Cortex of kidney (tissue), 1 donor: ENCODE data around the gene LGALS7.

Source experiments
- DNase-seq: peaks from one replicate; lab custom pipeline; 2025; lab: John Stamatoyannopoulos, UW

LGALS7 gene

DNA sequence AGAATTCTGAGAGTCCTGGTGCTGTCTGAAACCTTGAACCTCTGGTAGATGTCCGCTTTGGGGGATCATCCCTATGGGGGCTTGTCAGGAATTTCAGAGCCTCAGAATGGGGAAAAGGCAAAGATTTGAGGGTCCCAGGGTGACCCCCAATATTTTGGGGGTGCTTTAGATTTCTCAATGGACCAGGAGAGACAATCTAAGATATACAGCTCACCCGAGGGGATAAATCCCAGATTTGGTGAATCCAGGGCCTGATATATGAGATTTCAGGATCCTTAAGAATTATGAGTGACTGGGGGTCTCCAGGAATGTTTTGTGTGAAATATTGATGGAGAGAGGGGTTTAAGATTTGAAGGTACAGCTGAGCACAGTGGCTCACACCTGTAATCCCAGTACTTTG, 32.4 kb downstream of the LGALS7 start:
- no peak for DNase-seq

DNA sequence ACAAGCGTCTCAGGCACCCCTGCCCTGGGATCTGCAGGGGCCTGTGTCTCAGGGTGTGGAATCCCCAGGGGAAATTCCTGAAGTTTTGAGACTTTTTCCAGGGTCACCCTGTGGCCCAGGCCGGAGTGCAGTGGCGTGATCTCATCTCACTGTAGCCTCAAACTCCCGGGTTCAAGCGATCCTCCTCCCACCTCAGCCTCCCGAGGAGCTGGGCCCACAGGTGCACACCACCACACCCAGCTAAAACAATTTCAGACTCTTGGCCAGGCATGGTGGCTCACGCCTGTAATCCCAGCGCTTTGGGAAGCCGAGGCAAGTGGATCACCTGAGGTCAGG, 33.1 kb downstream of the LGALS7 start:
- no peak for DNase-seq

DNA sequence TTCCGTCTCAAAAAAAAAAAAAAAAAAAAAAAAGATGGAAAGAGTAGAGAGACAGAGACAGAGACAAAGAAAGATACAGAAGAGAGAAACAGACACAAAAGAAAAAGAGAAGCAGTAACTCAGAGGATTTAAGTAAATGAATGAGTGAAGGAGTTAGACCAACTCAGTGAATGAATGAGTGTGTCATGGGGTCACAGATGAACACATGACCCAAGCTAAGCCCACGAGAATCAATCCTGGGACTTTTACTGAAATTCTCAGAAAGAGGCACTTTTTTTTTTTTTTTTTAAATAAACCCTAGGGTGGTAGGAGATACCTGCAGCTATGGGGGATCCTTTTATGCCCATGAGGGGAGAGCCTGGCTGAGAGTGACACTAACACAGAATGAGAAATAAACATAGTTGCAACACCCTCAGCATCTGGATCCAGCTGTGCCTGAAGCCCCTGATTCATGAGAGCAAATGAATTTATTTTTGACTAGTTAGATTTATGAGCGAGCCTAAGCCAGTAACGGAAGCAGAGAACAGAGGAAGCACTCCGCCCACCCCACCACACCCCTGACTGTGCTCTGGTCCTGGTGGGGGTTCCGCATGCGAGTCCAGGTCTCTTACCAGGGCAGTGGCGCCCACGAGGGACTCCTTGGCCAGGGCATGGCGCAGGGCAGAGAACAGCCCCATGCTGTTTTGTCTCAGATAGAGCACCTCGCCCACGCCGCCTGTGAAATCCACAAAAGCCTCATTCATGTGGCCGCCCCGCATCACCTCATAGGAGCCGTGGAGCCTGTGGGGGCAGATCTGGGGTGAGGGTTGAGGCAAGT, 33.7 kb downstream of the LGALS7 start:
- DNase-seq: no peak

DNA sequence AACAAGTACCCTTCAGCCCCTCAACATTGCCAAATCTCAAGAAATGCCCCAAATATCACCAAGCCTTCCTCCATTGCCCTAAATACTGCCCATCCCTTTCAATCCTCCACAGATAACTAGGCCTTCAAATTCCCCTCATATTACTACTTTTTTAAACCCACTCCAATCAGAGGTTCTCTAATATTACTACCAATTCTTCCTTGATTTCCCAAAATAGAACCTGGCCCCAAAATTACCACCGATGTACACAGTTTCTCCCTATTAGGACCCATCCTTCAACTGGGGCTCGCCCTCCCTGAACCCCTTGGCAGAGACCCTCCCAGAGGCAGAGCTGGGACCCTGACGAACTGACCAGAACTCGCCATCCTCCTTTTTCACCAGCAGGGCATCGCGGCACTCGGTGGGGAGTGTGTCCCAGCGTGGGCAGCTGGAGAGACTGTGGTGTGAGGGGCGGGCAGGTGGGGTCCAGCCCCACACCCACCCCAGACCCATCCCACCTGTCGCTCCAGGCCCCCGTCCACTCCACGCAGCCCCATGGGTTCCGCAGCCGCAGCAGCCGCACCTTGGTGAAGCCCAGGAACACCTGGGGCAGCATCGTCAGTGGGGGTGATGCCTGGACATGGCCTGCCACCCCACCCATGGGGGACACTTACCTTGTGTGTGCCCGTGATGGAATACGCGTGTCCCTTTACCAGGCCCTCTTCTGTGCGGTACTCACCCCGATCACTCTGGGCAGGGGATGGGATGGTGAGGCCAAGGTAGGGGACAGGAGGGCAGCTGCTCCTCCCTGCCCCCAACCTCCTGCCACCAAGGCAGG, 35.2 kb downstream of the LGALS7 start:
- no peak for DNase-seq

DNA sequence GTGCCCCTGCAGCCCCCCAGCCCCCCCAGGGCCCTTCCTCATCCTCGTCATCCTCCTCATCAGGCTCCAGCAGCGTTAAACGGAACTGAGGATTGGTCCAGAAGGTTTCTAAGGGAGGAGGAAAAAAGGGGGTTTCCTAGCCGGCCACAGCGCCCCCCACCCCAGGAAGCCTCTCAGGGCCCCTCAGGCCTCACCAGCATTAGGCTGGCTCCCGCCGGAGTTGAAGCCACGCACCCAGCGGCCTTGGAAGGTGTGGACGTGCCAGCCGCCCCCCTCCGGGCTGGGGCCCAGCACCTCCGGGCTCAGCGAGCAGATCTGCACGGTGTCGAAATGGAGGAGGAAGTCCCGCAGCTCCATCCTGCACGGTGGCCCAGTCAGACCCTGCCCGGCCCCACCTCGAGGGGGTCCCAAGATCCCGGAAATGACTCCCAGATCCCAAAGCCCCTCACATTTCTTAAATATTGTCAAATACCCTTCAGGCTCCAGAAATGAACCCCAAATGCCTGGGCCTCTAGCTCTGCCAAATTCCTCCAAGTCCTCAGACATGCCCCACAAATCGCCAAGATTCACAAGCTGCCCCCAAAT, 35.9 kb downstream of the LGALS7 start:
- no peak for DNase-seq

DNA sequence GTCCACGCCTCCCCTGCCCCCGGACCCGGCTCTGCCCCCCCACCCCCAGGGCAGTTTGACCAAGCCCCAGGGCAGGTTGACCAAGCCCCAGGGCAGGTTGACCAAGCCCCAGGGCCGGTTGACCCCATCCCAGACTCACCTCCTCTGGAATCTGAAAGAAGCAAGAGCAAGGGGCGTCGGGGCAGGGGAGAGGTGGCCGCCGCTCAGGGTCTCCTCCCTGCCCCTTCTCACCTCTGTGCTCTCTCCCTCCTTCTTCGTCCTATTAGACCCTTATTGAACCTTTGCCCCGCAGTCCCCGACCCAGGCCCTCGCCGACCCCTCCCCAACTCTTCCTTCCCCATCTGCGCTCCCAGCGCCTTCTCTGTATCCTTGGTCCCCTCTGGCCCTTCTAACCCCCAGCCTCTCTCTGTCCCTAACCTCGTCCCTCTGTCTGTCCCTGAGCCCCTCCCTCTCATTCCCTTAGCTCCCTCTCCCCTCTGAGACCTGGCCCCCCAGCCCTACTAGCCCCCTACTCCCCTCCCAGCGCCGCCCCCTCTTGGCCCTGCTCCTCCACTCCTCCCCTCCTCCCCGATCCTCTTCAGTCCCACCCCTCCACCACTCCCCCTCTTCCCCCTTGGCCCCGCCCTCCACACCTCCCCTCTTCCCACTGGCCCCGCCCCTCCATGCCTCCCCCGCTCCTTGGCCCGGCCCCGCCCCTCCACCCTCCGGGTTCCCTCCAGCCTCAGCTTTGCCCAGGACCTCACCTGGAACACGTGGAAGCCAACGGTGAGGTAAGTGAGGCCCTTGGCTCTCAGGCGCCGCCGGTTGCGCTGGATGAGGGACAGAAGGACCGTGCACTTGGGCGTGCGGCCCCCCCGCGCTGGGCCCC, 36.7 kb downstream of the LGALS7 start:
- no peak for DNase-seq

DNA sequence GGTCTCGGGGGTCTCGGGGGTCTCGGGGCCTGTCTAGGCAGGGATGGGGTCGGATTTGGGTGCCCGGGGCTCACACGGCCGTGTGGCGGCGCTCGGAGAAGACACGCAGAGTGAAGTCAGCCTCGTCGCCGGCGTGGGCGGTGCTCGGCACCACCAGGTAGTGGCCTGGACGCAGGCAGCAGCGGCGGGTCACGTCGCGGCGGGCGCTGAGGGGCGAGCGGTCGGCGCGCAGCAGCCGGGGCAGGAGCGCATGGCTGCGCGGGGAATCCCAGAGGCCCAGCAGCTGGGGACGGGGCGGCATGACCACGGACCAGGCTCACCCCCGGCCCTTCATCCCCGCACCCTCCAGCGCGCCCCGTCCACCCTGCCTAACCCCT, 37.3 kb downstream of the LGALS7 start:
- DNase-seq: no peak

DNA sequence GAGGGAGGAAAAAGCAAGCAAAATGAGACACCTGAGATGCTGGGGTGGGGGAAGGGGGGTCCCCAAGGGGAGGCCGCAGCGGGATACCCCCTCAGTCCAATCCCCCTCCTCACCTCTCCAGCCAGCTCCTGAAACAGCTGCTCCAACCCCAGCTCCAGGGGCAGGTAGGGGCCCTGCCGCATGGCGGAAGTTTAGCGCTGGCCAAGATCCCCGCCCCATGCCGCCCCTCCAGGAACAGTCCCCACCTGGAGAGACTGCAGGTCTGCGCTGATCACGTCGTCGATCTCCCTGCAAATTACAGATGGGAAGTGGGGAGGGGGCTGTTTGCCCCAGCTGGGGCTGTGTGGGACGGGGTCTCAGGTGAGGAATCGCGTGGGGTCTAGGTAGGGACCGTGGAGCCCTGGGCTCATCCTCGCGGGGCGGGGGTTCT, 38.0 kb downstream of the LGALS7 start:
- no peak for DNase-seq

DNA sequence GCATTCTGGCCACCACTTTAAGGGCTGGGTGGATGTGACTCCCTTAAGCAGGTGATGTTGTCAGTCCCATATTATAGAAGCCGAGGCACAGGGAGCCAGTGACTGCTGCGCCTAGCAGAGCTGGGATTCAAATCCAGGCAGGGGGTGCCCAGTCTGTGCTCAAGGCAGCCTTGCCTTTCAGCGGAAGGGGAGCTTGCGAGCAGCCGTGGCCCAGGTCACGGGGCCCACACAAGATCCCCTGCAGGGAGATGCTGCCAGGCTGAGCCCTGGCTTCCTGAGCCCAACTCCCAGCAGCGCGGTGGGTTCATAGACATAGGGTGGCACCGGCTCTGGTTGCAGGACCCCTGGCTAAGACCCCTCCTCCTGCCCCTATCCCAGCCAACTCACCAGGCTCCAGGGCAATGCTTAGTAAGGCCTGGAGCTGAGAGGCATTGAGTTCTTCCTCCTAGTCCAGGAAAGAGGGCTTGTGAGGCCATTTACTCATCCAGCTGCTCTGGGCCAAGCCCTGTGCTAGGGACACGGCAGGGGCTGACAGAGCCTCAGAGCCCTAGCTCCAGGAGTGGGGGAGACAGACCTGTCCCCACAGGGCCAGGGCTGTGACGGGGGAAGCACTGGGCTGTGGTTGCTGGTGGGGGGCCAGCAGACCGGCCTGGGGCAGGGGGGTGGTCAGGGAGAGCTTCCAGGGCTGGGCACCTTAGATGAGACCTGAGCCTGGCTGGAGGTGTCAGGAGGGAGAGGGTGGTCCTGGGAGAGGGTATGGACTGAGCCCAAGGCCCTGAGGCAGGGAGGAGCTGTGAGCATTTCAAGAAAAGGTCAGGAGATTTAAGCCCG, 38.7 kb downstream of the LGALS7 start:
- DNase-seq: no peak

DNA sequence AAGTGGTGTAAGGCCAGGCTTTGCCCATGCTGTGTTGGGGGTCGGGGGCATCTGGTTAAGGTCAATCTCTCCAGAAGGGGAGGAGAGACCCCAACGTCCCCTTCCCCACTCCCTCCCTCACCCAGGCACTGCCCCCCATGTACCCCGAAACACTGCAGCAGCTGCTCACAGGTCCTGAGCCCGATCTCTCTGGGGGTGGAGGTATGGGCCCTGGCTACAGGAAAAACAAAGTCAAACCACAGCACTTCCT, 39.2 kb downstream of the LGALS7 start:
- no peak for DNase-seq

DNA sequence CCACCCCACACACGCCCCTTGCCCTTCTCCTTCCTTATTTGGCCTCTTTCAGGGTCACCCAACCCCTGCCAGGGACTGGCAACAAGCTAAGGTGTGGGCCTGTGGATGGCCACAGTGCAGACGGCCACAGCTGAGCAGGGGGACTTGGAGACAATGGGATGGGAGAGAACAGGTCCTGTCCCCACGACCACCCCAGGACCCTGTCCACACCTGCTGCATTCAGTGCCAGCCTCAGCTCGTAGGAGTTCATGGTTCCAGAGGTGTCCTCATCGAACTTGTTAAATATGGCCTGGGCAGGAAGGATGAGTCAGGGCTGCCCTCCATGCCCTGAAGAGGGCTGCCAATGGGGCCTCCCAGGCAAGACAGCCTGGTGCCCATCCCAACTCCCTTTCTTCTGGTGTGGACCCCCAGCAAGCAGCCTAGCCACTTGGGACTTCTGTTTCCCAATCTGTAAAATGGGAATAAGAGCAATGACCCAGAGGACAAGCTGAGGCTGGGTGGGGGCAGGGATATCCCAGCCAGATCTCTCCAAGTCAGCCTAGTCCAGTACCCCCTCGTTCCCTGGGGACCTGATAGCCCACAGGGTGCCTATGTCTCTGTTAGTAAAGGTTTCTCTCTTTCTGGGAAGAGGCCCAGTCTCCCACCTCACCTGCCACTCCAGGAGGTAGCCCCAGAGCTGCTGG, 39.7 kb downstream of the LGALS7 start:
- DNase-seq: no peak

DNA sequence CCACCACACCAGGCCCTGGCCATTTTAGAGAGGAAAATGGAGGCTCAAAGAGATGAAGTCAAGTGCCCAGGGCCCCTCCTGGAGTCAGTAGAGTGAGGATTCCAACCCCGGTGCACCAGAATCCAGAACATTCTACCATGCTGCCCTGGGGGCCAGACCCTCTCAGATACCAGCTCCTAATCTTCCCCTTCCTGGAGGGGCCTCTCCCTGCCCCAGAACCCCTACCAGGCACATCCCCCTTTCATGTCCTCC, 40.1 kb downstream of the LGALS7 start:
- no peak for DNase-seq

DNA sequence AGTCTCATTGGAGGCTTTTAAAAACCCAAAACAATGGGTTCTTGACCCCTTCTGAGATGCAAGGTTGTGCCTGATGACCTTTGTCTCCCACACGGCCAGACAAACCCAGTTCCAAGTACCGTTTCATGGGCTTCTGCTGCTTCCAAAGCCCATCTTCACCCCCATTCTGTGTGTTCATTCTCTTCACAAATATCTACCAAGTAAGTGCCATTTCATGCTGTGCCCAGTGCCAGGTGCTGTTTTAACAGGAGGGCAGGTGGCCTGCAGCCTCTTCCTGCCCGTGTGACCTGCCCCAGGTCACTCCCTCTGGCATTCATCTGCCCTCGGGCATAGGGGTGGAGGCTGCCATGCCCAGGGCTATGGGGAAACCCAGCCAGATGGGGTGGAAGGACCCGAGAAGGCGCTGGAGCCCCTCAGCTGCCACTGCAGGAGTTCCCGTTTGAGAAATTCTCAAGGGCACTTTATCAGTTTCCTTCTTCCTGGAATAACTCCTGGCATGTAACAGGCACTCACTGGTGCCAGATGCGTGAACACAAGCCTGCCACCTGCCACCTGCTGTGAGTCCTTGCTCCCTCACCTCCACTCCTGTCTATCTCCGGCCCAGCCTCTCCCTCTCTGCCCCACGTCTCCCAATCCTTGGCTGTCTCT, 41.5 kb downstream of the LGALS7 start:
- no peak for DNase-seq

DNA sequence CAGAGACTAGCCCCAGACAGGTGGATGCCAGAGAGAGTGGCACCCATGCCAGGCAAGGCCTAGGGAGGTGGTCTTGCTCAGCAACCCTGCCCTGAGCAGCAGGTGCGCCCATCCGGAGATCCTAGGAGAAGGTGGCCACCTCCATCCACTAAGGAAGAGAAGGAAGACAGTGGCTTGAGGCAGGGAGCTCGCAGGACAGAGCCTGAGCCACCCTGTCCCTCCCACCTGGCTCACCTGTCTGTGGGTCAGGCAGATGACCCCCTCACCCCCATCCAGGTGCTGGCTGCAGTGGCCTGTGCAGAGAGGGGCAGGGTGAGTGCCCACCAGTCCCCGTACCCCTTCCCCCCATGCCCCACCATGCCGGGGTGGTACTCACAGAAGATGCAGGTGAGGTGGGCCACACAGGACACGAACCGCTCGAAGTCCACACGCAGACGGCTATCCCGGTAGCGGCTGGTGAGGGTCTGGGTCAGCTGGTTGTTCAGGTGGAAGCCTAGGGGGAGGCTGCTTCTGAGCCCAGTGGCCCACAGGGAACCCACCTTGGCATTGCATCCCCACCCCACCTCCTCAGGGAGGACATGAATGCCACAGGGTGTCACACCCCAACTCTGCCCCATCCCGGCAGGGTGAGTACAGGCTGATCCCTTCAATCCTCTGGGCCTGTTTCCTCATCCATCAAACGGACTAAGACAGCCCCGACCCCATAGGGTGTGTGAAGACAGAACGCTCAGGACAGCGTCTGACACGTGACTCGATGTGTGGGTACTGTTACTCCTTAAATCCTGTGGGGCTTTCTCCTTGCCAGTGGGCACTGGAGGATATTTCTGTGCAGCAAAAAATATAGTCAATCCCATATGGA, 42.4 kb downstream of the LGALS7 start:
- no peak for DNase-seq

DNA sequence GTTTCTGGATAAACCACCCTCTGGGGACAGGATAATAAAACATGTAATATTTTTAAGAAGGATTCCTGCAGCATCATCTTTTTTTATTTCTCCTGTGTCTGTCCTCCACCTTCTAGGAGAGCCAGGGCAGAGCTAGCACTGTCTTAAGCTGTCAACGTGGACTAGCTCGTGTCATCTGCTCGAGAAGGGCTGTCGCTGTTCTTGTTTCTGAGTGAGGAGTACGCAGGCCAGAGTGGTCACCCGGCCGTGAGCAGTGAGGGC, 42.9 kb downstream of the LGALS7 start:
- DNase-seq: no peak

DNA sequence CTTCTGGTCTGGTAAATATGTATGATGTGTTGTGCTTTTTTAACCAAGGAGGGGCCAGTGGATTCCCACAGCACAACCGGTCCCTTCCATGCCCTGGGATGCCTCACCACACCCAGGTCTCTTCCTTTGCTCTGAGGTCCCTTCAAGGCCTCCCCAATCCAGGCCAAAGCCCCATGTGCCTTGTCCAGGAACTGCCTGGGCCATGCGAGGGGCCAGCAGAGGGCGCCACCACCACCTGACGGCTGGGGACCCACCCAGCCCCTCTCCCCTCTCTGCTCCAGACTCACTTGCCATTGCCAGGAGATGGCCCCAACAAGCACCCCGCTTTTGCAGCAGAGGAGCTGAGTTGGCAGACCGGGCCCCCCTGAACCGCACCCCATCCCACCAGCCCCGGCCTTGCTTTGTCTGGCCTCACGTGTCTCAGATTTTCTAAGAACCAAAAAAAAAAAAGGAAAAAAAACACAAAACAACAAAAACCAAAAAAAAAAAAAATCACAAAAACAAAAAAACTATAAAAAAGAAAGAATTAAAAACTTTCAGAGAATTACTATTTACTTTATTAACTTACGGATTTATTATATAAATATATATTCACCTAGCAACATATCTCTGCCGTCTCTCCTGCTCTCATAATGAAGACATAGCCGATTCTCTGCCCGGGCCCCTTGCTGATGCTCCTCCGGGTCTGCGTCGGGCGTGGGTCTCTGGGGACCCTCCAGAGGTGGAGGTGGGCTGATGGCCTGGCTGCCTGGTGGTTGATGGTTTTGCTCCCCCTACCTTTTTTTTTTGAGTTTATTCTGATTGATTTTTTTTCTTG, 43.5 kb downstream of the LGALS7 start:
- no peak for DNase-seq

DNA sequence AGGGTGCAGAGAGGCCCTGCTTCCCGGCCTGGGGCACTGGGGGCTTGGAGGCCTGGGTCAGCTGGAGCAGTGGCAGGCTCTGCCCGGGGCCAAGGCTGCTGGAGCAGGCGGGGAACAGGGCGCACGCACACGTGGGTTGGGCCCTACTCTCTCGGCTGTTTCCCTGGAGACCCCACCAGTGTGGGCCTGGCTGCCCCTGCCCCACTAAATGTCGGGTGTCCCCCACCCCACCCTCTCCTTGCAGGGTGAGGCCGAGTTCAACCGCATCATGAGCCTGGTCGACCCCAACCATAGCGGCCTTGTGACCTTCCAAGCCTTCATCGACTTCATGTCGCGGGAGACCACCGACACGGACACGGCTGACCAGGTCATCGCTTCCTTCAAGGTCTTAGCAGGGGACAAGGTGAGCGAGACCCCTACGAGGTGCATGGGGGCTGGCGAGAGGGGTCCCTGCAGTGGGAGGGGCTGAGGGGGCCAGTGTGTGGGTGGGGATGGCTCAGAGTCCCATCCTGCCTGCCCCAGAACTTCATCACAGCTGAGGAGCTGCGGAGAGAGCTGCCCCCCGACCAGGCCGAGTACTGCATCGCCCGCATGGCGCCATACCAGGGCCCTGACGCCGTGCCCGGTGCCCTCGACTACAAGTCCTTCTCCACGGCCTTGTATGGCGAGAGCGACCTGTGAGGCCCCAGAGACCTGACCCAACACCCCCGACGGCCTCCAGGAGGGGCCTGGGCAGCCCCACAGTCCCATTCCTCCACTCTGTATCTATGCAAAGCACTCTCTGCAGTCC, 44.4 kb downstream of the LGALS7 start:
- DNase-seq: no peak

DNA sequence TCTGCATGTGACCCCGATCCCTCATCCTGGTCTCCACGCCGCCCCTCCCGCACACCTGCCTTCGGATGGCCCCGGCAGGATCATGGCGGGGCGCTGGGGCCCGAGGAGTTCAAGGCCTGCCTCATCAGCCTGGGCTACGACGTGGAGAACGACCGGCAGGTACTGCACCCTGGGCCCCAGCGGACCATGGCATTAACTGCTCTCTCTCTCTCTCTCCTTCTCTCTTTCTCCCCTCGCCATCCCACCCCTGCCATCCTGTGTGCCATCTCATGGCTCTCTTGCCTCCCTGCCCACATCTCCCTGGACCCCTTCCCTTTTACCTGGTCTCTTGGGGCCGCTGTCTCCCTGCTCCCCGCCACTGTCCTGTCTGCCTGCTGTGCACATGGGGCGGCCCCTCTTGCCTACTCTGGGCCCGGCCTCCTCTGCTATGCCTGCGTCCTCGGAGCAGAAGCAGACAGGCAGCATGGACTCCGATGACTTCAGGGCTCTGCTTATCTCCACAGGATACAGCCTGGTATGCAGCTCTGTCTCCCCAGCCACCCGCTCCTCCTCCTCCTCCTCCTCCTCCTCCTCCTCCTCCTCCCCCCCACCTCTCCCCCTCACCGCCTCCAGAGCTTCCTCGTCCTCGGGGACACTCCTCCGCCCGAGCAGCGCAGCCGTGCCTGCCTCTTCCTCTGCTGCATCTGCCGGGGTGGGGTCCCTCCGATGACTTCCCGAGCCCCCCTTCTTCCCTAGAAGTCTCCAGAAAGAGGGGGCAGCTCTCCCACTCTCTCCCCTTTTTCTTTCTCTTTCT, 45.3 kb downstream of the LGALS7 start:
- no peak for DNase-seq
